ENCODE results near the gene ACTL6A. TPM values are rescaled to one million over a fixed set of nuclear protein-coding genes. Genes with fewer than 3 reads are reported as not detected.

ACTL6A gene
- total and polyA plus RNA-seq, 2 of the 4 experiments (the other 2 are of a cell fraction), result 48.3 to 70.1 TPM

- Histone ChIP-seq H3K36me3 (ENCODE audit: control insufficient read depth, insufficient read depth, low read length) (no peaks in the 10 kb centered on the region), H4K5ac (ENCODE audit: low read depth, low read length) (no peak overlapping the region), H2BK5ac (ENCODE audit: low read depth, low read length, poor library complexity, severe bottlenecking) (no peak overlapping the region), H2BK120ac (ENCODE audit: low read depth, low read length) (no peak overlapping the region), H3K18ac (ENCODE audit: low read depth, low read length) (no peak overlapping the region), H3K4me1 (ENCODE audit: control insufficient read depth, insufficient read depth, low read length) (no peaks in the 10 kb centered on the region), H4K20me1 (ENCODE audit: insufficient read depth, low read length) (no peaks in the 10 kb centered on the region), H3K56ac (ENCODE audit: extremely low read depth, insufficient read depth, low read length) (no peak overlapping the region), H3K4me2 (ENCODE audit: low read depth, low read length) (no peak overlapping the region), H3K9me1 (ENCODE audit: insufficient read depth, low read length) (no peaks in the 10 kb centered on the region), H3K79me1 (ENCODE audit: low read depth in 1 of 2, low read length in 2 of 2) (no peaks in the 10 kb centered on the region), H2AK9ac (replicated peaks; ENCODE audit: low read depth, low read length, poor library complexity) (no peak overlapping the region), H3K9me3 (ENCODE audit: control insufficient read depth, insufficient read depth, low read length) (no peaks in the 10 kb centered on the region), H3K27ac (ENCODE audit: insufficient read depth, low read length) (no peak overlapping the region), H3K4me3 (ENCODE audit: insufficient read depth, low read depth, low read length) (no peak overlapping the region), H3K23ac (ENCODE audit: low read depth, low read length) (no peak overlapping the region), H4K8ac (ENCODE audit: low read depth in 2 of 2, low read length in 2 of 2) (no peak overlapping the region), H3K14ac (replicated peaks; ENCODE audit: low read depth, low read length) (no peak overlapping the region), H3K4ac (ENCODE audit: low read depth, low read length) (no peak overlapping the region), H3K9ac (ENCODE audit: low read depth, low read length) (no peak overlapping the region), H2AFZ (replicated peaks; ENCODE audit: low read length, poor library complexity) (no peak overlapping the region), H2BK15ac (ENCODE audit: low read depth, low read length) (no peak overlapping the region), H2AK5ac (ENCODE audit: low read depth, low read length) (no peak overlapping the region), H4K91ac (ENCODE audit: insufficient read depth, low read depth, low read length) (no peak overlapping the region), H3K27me3 (ENCODE audit: control insufficient read depth, insufficient read depth, low read length) (0 out of 2 replicates have a peak, but pooled peaks cover 2% of the 10 kb centered on the region), H2BK20ac (ENCODE audit: low read depth, low read length) (no peak overlapping the region)
- in situ Hi-C loops (cut with MboI; ENCODE audit: low sequenced_read_pairs) (no loop called here), intact Hi-C loops (cut with micrococcal nuclease) (no loop called here), dilution Hi-C loops (cut with HindIII; ENCODE audit: low sequenced_read_pairs, unreplicated experiment) (no loop called here)
- DNase-seq (no peak), ATAC-seq (ENCODE audit: low read depth) (no peak)
- ChIA-PET CTCF (no interaction called here), POLR2A (ENCODE audit: unreplicated experiment) (no interaction called here)
- no peak for TF ChIP-seq CHD1 (IDR thresholded peaks at IDR 0.05; ENCODE audit: low read depth, low read length)
- no peak for TF ChIP-seq RAD21 (IDR thresholded peaks at IDR 0.05; ENCODE audit: low read length)
- no peak for TF ChIP-seq RFX5 (IDR thresholded peaks at IDR 0.05; ENCODE audit: low read depth, low read length)
- no peak for TF ChIP-seq FOS (IDR thresholded peaks at IDR 0.05; ENCODE audit: low read depth, low read length)
- no peak for TF ChIP-seq USF2 (IDR thresholded peaks at IDR 0.05; ENCODE audit: low read depth, low read length)
- TF ChIP-seq, protein P1, sequence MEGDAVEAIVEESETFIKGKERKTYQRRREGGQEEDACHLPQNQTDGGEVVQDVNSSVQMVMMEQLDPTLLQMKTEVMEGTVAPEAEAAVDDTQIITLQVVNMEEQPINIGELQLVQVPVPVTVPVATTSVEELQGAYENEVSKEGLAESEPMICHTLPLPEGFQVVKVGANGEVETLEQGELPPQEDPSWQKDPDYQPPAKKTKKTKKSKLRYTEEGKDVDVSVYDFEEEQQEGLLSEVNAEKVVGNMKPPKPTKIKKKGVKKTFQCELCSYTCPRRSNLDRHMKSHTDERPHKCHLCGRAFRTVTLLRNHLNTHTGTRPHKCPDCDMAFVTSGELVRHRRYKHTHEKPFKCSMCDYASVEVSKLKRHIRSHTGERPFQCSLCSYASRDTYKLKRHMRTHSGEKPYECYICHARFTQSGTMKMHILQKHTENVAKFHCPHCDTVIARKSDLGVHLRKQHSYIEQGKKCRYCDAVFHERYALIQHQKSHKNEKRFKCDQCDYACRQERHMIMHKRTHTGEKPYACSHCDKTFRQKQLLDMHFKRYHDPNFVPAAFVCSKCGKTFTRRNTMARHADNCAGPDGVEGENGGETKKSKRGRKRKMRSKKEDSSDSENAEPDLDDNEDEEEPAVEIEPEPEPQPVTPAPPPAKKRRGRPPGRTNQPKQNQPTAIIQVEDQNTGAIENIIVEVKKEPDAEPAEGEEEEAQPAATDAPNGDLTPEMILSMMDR (conservative IDR thresholded peaks at IDR 0.05; ENCODE audit: low read depth, low read length), result no peak
- no peak for TF ChIP-seq SMC3 (IDR thresholded peaks at IDR 0.05; ENCODE audit: low read depth, low read length)
- no peak for TF ChIP-seq POLR2A (IDR thresholded peaks at IDR 0.05; ENCODE audit: low read depth, low read length)
- no peak for TF ChIP-seq RCOR1 (IDR thresholded peaks at IDR 0.05; ENCODE audit: insufficient replicate concordance, low read length)
- TF ChIP-seq BHLHE40 (IDR thresholded peaks at IDR 0.05; ENCODE audit: low read depth, low read length), result no peak
- TF ChIP-seq MAZ (IDR thresholded peaks at IDR 0.05; ENCODE audit: borderline replicate concordance, low read depth, low read length), result no peak
- TF ChIP-seq, protein P2, sequence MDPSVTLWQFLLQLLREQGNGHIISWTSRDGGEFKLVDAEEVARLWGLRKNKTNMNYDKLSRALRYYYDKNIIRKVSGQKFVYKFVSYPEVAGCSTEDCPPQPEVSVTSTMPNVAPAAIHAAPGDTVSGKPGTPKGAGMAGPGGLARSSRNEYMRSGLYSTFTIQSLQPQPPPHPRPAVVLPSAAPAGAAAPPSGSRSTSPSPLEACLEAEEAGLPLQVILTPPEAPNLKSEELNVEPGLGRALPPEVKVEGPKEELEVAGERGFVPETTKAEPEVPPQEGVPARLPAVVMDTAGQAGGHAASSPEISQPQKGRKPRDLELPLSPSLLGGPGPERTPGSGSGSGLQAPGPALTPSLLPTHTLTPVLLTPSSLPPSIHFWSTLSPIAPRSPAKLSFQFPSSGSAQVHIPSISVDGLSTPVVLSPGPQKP (IDR thresholded peaks at IDR 0.05; ENCODE audit: borderline replicate concordance, low read depth, low read length), result no peak
- no peak for TF ChIP-seq NFE2L2 (IDR thresholded peaks at IDR 0.05; ENCODE audit: low read depth, low read length)
- no TSS peak for BruUV-seq (replicated peaks)
Measured at GRCh38 chr3:179536256-179536655, 26.5 kb upstream of the ACTL6A start.

All from IMR-90 (cell line).